Measurements from ENCODE around the gene SHISA8. TPM values are rescaled to one million over a fixed set of nuclear protein-coding genes. Genes with fewer than 3 reads are reported as not detected.

SHISA8 gene
- total and polyA plus RNA-seq, 10 of the 15 experiments (the other 5 are each of a cell fraction or from before 2014, with no cell fraction given) = 0.06 to 10.1 (median 0.25) TPM

- TF ChIP-seq CBX5 (IDR thresholded peaks at IDR 0.05; ENCODE audit: low read depth) = no peak
- TF ChIP-seq MYB (IDR thresholded peaks at IDR 0.05; ENCODE audit: borderline replicate concordance, low read depth, low read length) = no peak
- TF ChIP-seq POU2F2 (IDR thresholded peaks at IDR 0.05; ENCODE audit: borderline replicate concordance, low read depth, low read length) = 0 out of 3 replicates have a peak, but pooled peaks have one; percentile 23
- TF ChIP-seq POLR2A (IDR thresholded peaks at IDR 0.05; ENCODE audit: low read depth, low read length) = peak; percentile 58; the same call in 1 of the 2 replicates
- no peak for TF ChIP-seq PKNOX1 (IDR thresholded peaks at IDR 0.05)
- peak; percentile 80; the same call in 1 of the 2 replicates for TF ChIP-seq FOXM1 (IDR thresholded peaks at IDR 0.05; ENCODE audit: low read depth, low read length)
- TF ChIP-seq RELB (IDR thresholded peaks at IDR 0.05; ENCODE audit: low read depth) = peak; percentile 44; the same call in 1 of the 2 replicates
- peak; percentile 91 for TF ChIP-seq TBL1XR1 (IDR thresholded peaks at IDR 0.05; ENCODE audit: low read depth, low read length)
- TF ChIP-seq ELK1 (IDR thresholded peaks at IDR 0.05; ENCODE audit: low read depth, low read length) = peak; percentile 58; the same call in 1 of the 2 replicates
- peak; percentile 68 for TF ChIP-seq MEF2A (IDR thresholded peaks at IDR 0.05; ENCODE audit: insufficient read depth, low read depth, low read length)
- no peak for TF ChIP-seq LARP7 (IDR thresholded peaks at IDR 0.05)
- no peak; the same call in 1 of the 2 replicates for TF ChIP-seq ASH2L (IDR thresholded peaks at IDR 0.05; ENCODE audit: borderline replicate concordance, low read depth)
- TF ChIP-seq ZNF622 (IDR thresholded peaks at IDR 0.05) = no peak
- TF ChIP-seq NFYA (IDR thresholded peaks at IDR 0.05; ENCODE audit: borderline replicate concordance, low read depth, low read length) = no peak
- TF ChIP-seq PRDM15 (CRISPR knock-in tag; IDR thresholded peaks at IDR 0.05) = no peak
- TF ChIP-seq NFIC (IDR thresholded peaks at IDR 0.05; ENCODE audit: low read depth, low read length) = no peak
- TF ChIP-seq CBFB (IDR thresholded peaks at IDR 0.05; ENCODE audit: low read depth) = peak; percentile 60; the same call in 1 of the 2 replicates
- peak; percentile 36 for TF ChIP-seq MEF2B (IDR thresholded peaks at IDR 0.05; ENCODE audit: partially characterized antibody, poor library complexity, severe bottlenecking)
- TF ChIP-seq HDGF (IDR thresholded peaks at IDR 0.05) = no peak
- TF ChIP-seq USF2 (IDR thresholded peaks at IDR 0.05; ENCODE audit: borderline replicate concordance, low read depth, low read length) = no peak
- no peak for TF ChIP-seq E2F4 (IDR thresholded peaks at IDR 0.05; ENCODE audit: low read depth, low read length)
These were observed 52.7 kb downstream of the SHISA8 start (continued) for GRCh38 chr22:41862160-41862529.
